Measurements from ENCODE around the gene GTPBP8. TPM values are rescaled to one million over a fixed set of nuclear protein-coding genes. Genes with fewer than 3 reads are reported as not detected.
A peak's percentile ranks its signal among the peaks of the same experiment; 100 is the strongest.

Gene GTPBP8
- total and polyA plus RNA-seq, 4 experiments from 2014 or later, result 17.2 to 40.0 (median 31.7) TPM

DNA sequence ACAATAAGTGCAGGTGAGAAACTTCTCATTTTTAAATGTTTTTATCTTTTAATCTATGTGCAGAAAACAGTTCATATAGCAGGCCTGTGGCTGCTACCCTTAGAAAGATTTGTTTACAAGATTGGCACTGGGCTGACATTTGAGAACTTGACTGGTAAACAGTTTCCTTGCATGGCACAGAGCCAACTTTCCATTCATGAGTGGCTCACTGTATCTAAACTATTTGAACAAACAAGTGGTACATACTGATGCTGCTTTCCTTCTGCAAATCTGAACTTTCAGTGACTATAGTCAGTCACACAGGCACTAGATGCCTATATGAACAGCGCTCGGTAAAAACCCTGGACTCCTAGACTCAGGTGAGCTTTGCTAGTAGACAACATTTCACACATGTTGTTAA is 6.3 kb upstream of the GTPBP8 start:
- no peaks in the 10 kb centered on the region for H3K9me3 ChIP-seq (ENCODE audit: control insufficient read depth in 1 of 2, low read length in 2 of 2)
- H3K27me3 Mint-ChIP-seq, result no peaks in the 10 kb centered on the region
- H3K27me3 ChIP-seq (ENCODE audit: insufficient read depth, low read length), result no peaks in the 10 kb centered on the region
- peak overlapping the region in 4 of 8 donors; percentile 7 to 45 (median 32) for H3K4me3 Mint-ChIP-seq
- CTCF ChIA-PET (ENCODE audit: partially characterized antibody), result interaction anchor here (1.0 to 8.7 kb wide), 6 partner anchors 10 to 341 kb away, joined by 3 to 161 read pairs (median 4); partner anchors contain the start of gene CD200R1
- POLR2A ChIA-PET (ENCODE audit: partially characterized antibody), result interaction anchor here (1.1 to 2.4 kb wide), 6 partner anchors 9 to 245 kb away, joined by 3 to 11 read pairs (median 4); partner anchors contain the start of gene CD200R1
- no peaks in the 10 kb centered on the region for H3K9me3 Mint-ChIP-seq
- intact Hi-C loops (cut with micrococcal nuclease), result loop anchor here (5.0 kb wide), 1 partner anchor 33 kb away; a partner anchor contains a TSS
- peak overlapping the region; percentile 53 to 95 (median 77) for H3K27ac Mint-ChIP-seq
- H3K36me3 Mint-ChIP-seq, result no peaks in the 10 kb centered on the region
- no peaks in the 10 kb centered on the region for H3K36me3 ChIP-seq (ENCODE audit: insufficient read depth, low read length)
- peaks cover 39% of the 10 kb centered on the region for H3K4me1 ChIP-seq (ENCODE audit: insufficient read depth, low read length)
- H3K4me3 ChIP-seq (ENCODE audit: low read length in 2 of 2), result no peak overlapping the region
- peak overlapping the region; percentile 1 for H3K27ac ChIP-seq (ENCODE audit: low read depth, low read length)
- peaks cover 37 to 65% (median 51%) of the 10 kb centered on the region in 4 donors for H3K4me1 Mint-ChIP-seq
- peak; percentile 47 to 84 (median 54) for DNase-seq

- CTCF ChIA-PET (ENCODE audit: partially characterized antibody), result interaction anchor here (1.2 to 2.8 kb wide), 5 partner anchors 9 to 345 kb away, joined by 3 to 15 read pairs (median 7); partner anchors contain the start of gene CD200R1
- Mint-ChIP-seq H3K4me1 (peaks cover 50 to 84% (median 65%) of the 10 kb centered on the region in 4 donors), H3K9me3 (no peaks in the 10 kb centered on the region), H3K27ac (peak overlapping the region in 5 of 7 donors; percentile 26 to 87 (median 53)), H3K36me3 (peaks cover 0 to 11% of the 10 kb centered on the region in 2 donors), H3K4me3 (peak overlapping the region in 2 of 8 donors; percentile 7 to 67), H3K27me3 (no peaks in the 10 kb centered on the region)
- Histone ChIP-seq H3K4me1 (ENCODE audit: insufficient read depth, low read length) (peaks cover 49% of the 10 kb centered on the region), H3K27me3 (ENCODE audit: insufficient read depth, low read length) (no peaks in the 10 kb centered on the region), H3K36me3 (ENCODE audit: insufficient read depth, low read length) (no peaks in the 10 kb centered on the region), H3K9me3 (ENCODE audit: control insufficient read depth in 1 of 2, low read length in 2 of 2) (no peaks in the 10 kb centered on the region), H3K27ac (ENCODE audit: low read depth, low read length) (no peak overlapping the region), H3K4me3 (ENCODE audit: low read length in 2 of 2) (no peak overlapping the region)
- POLR2A ChIA-PET (ENCODE audit: partially characterized antibody), result interaction anchor here (0.9 to 1.8 kb wide), 5 partner anchors 8 to 18 kb away, joined by 3 to 9 read pairs (median 6); partner anchors contain the start of gene CD200R1
- intact Hi-C loops (cut with micrococcal nuclease), result no loop called here
- no peak for DNase-seq
These were observed 3.0 kb upstream of the GTPBP8 start for GRCh38 chr3:112987710-112988334.

DNA sequence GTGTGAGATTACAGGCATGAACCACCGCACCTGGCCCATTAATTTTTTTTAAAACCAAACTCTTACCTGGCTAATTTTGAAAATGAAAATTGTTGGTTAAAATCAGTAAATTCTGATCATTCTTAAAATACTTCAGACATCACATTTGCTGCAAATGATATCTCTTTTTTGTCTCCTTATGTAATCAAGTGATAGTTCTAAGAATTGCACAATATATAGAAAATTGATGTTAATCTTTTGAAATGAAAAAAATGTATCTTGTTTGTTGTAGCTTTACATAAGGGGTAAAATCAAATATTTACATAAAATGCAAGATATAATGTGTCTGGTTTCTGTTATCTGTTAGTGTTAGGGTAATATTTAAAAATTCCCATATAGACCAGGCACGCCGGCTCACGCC is 5.0 kb downstream of the GTPBP8 start:
- POLR2A ChIA-PET (ENCODE audit: partially characterized antibody), result interaction anchor here (0.8 to 1.8 kb wide), 3 partner anchors 8 to 24 kb away, joined by 3 to 6 read pairs (median 3); a partner anchor contains a TSS
- intact Hi-C loops (cut with micrococcal nuclease), result loop anchor here (10.0 kb wide), 1 partner anchor 921 kb away; no protein-coding TSS in a partner anchor
- peaks cover 47% of the 10 kb centered on the region for H3K4me1 ChIP-seq (ENCODE audit: insufficient read depth, low read length)
- CTCF ChIA-PET (ENCODE audit: partially characterized antibody), result interaction anchor here (1.0 to 2.1 kb wide), 3 partner anchors 10 to 261 kb away, joined by 3 to 8 read pairs (median 3); no protein-coding TSS in a partner anchor
- no peak for DNase-seq
- no peaks in the 10 kb centered on the region for H3K27me3 ChIP-seq (ENCODE audit: insufficient read depth, low read length)
- no peak overlapping the region for H3K4me3 Mint-ChIP-seq
- no peaks in the 10 kb centered on the region for H3K27me3 Mint-ChIP-seq
- H3K9me3 ChIP-seq (ENCODE audit: control insufficient read depth in 1 of 2, low read length in 2 of 2), result no peaks in the 10 kb centered on the region
- no peaks in the 10 kb centered on the region for H3K9me3 Mint-ChIP-seq
- no peak overlapping the region for H3K4me3 ChIP-seq (ENCODE audit: low read length in 2 of 2)
- H3K4me1 Mint-ChIP-seq, result peaks cover 36 to 59% (median 43%) of the 10 kb centered on the region in 4 donors
- H3K36me3 Mint-ChIP-seq, result peaks cover 38 to 70% of the 10 kb centered on the region in 2 donors
- H3K27ac Mint-ChIP-seq, result peak overlapping the region in 2 of 7 donors; percentile 17 to 51
- no peak overlapping the region for H3K27ac ChIP-seq (ENCODE audit: low read depth, low read length)
- peaks cover 15% of the 10 kb centered on the region for H3K36me3 ChIP-seq (ENCODE audit: insufficient read depth, low read length)

- no peak for DNase-seq
- no peaks in the 10 kb centered on the region for H3K27me3 ChIP-seq (ENCODE audit: insufficient read depth, low read length)
- Mint-ChIP-seq H3K36me3 (peaks cover 51 to 69% of the 10 kb centered on the region in 2 donors), H3K27ac (peak overlapping the region in 6 of 7 donors; percentile 1 to 78 (median 60)), H3K4me1 (peaks cover 31 to 53% (median 42%) of the 10 kb centered on the region in 4 donors), H3K27me3 (no peaks in the 10 kb centered on the region), H3K9me3 (no peaks in the 10 kb centered on the region), H3K4me3 (no peak overlapping the region)
- CTCF ChIA-PET (ENCODE audit: partially characterized antibody), result interaction anchor here (0.9 to 2.0 kb wide), 6 partner anchors 10 to 419 kb away, joined by 3 to 14 read pairs (median 4); partner anchors contain the start of gene GTPBP8
- no peak overlapping the region for H3K27ac ChIP-seq (ENCODE audit: low read depth, low read length)
- POLR2A ChIA-PET (ENCODE audit: partially characterized antibody), result interaction anchor here (1.0 to 8.6 kb wide), 4 partner anchors 9 to 26 kb away, joined by 4 to 76 read pairs (median 10); partner anchors contain the start of genes CD200R1 and GTPBP8
- no peaks in the 10 kb centered on the region for H3K9me3 ChIP-seq (ENCODE audit: control insufficient read depth in 1 of 2, low read length in 2 of 2)
- H3K4me1 ChIP-seq (ENCODE audit: insufficient read depth, low read length), result peaks cover 46% of the 10 kb centered on the region
- H3K36me3 ChIP-seq (ENCODE audit: insufficient read depth, low read length), result peaks cover 23% of the 10 kb centered on the region
- H3K4me3 ChIP-seq (ENCODE audit: low read length in 2 of 2), result no peak overlapping the region
- intact Hi-C loops (cut with micrococcal nuclease), result no loop called here
These were observed 9.9 kb downstream of the GTPBP8 start for GRCh38 chr3:113000691-113001090.

DNA sequence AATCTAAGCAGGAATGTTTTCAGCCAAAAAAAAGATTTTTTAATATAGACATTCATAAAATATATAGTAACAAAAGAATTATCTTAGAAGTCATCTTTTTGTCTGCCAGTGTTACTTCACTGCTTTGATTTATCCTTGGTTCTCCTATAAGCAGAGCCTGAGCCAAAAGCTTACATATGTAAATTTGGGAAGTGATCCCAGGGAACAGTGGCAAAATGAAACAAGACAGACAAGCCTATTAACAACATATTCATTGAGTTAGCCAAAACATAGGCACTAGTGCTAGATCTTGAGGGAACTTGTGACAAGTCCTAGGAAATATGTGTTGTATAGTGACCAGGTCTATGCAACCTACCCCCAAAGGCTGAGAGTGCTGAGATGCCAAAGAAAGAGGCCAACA is 11.3 kb downstream of the GTPBP8 start:
- H3K4me3 Mint-ChIP-seq, result peak overlapping the region in 2 of 8 donors; percentile 1 to 51
- Histone ChIP-seq H3K36me3 (ENCODE audit: insufficient read depth, low read length) (peaks cover 23% of the 10 kb centered on the region), H3K27me3 (ENCODE audit: insufficient read depth, low read length) (no peaks in the 10 kb centered on the region), H3K27ac (ENCODE audit: low read depth, low read length) (peak overlapping the region; percentile 29), H3K9me3 (ENCODE audit: control insufficient read depth in 1 of 2, low read length in 2 of 2) (no peaks in the 10 kb centered on the region), H3K4me3 (ENCODE audit: low read length in 2 of 2) (no peak overlapping the region), H3K4me1 (ENCODE audit: insufficient read depth, low read length) (peaks cover 59% of the 10 kb centered on the region)
- ChIA-PET CTCF (ENCODE audit: partially characterized antibody) (interaction anchor here (0.7 to 2.0 kb wide), 7 partner anchors 8 to 359 kb away, joined by 3 to 14 read pairs (median 4); partner anchors contain the start of gene GTPBP8), POLR2A (ENCODE audit: partially characterized antibody) (interaction anchor here (0.9 to 8.6 kb wide), 7 partner anchors 8 to 263 kb away, joined by 3 to 76 read pairs (median 4); partner anchors contain the start of gene GTPBP8)
- H3K9me3 Mint-ChIP-seq, result no peaks in the 10 kb centered on the region
- peaks cover 40 to 62% (median 52%) of the 10 kb centered on the region in 4 donors for H3K4me1 Mint-ChIP-seq
- no peak for DNase-seq
- H3K27me3 Mint-ChIP-seq, result no peaks in the 10 kb centered on the region
- H3K36me3 Mint-ChIP-seq, result peaks cover 47 to 70% of the 10 kb centered on the region in 2 donors
- peak overlapping the region; percentile 75 to 89 (median 84) for H3K27ac Mint-ChIP-seq
- intact Hi-C loops (cut with micrococcal nuclease), result no loop called here

- Mint-ChIP-seq H3K27me3 (no peaks in the 10 kb centered on the region), H3K27ac (peak overlapping the region; percentile 75 to 89 (median 84)), H3K9me3 (no peaks in the 10 kb centered on the region), H3K4me3 (peak overlapping the region in 4 of 8 donors; percentile 11 to 57 (median 23)), H3K36me3 (peaks cover 50 to 69% of the 10 kb centered on the region in 2 donors), H3K4me1 (peaks cover 45 to 64% (median 55%) of the 10 kb centered on the region in 4 donors)
- peak; percentile 26 to 66 (median 29) for DNase-seq
- Histone ChIP-seq H3K27me3 (ENCODE audit: insufficient read depth, low read length) (no peaks in the 10 kb centered on the region), H3K36me3 (ENCODE audit: insufficient read depth, low read length) (peaks cover 23% of the 10 kb centered on the region), H3K27ac (ENCODE audit: low read depth, low read length) (peak overlapping the region; percentile 29), H3K4me3 (ENCODE audit: low read length in 2 of 2) (no peak overlapping the region), H3K4me1 (ENCODE audit: insufficient read depth, low read length) (peaks cover 66% of the 10 kb centered on the region), H3K9me3 (ENCODE audit: control insufficient read depth in 1 of 2, low read length in 2 of 2) (no peaks in the 10 kb centered on the region)
- POLR2A ChIA-PET (ENCODE audit: partially characterized antibody), result interaction anchor here (0.7 to 8.6 kb wide), 8 partner anchors 11 to 264 kb away, joined by 3 to 76 read pairs (median 3); partner anchors contain the start of gene GTPBP8
- CTCF ChIA-PET (ENCODE audit: partially characterized antibody), result interaction anchor here (1.3 to 1.7 kb wide), 4 partner anchors 10 to 23 kb away, joined by 5 read pairs; a partner anchor contains a TSS
- intact Hi-C loops (cut with micrococcal nuclease), result no loop called here
These were observed 11.9 kb downstream of the GTPBP8 start for GRCh38 chr3:113002679-113003078.
